ENCODE results near the gene MAP4K4. TPM values are rescaled to one million over a fixed set of nuclear protein-coding genes. Genes with fewer than 3 reads are reported as not detected.

MAP4K4 gene
- total RNA-seq, 2 donors from 2014 or later, result 47.5 to 50.4 TPM

DNA sequence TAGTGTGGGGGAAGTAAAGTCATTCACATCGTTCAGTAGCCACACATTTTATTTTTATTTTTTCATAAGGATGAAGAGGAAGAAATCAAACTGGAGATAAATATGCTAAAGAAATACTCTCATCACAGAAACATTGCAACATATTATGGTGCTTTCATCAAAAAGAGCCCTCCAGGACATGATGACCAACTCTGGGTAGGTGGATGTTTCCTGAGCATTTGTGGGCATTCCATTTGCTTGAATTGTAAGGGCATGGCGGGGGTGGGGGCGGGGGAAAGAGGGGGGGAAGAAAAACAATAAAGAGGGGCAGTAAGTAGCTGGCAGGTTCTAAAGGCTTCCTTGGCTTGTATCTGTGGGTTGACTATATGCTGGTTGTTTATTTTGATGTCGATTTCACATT is 126.4 kb downstream of the MAP4K4 start:
- H3K9me3 ChIP-seq, result no peaks in the 10 kb centered on the region
- DNase-seq (ENCODE audit: low spot score), result no peak
- no peak overlapping the region for H3K27ac ChIP-seq
- no peaks in the 10 kb centered on the region for H3K36me3 ChIP-seq
- TF ChIP-seq, protein P1, sequence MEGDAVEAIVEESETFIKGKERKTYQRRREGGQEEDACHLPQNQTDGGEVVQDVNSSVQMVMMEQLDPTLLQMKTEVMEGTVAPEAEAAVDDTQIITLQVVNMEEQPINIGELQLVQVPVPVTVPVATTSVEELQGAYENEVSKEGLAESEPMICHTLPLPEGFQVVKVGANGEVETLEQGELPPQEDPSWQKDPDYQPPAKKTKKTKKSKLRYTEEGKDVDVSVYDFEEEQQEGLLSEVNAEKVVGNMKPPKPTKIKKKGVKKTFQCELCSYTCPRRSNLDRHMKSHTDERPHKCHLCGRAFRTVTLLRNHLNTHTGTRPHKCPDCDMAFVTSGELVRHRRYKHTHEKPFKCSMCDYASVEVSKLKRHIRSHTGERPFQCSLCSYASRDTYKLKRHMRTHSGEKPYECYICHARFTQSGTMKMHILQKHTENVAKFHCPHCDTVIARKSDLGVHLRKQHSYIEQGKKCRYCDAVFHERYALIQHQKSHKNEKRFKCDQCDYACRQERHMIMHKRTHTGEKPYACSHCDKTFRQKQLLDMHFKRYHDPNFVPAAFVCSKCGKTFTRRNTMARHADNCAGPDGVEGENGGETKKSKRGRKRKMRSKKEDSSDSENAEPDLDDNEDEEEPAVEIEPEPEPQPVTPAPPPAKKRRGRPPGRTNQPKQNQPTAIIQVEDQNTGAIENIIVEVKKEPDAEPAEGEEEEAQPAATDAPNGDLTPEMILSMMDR (IDR thresholded peaks at IDR 0.05), result no peak
- H3K4me3 ChIP-seq, result no peak overlapping the region
- no peaks in the 10 kb centered on the region for H3K27me3 ChIP-seq
- peaks cover 0 to 56% of the 10 kb centered on the region in 2 donors for H3K4me1 ChIP-seq

DNA sequence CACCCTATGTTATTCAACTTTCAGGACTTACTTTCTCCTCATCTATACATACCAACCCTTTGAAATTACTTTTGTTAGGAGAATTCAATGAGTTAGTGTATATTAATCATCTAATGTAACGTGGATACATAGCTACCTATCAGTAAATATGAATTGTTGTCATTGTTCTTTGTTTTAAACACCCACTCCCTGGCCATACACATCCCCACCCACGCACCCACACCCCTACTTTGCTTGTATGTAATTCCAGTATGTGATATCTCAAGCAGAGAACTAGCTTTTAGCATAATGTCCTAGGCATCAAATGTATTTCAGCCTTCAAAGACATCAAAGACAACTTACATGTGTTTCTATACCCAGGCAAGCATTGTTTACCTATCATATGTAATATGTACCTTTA is 129.2 kb downstream of the MAP4K4 start:
- Histone ChIP-seq H3K4me3 (no peak overlapping the region), H3K36me3 (peaks cover 2% of the 10 kb centered on the region), H3K27ac (peak overlapping the region; percentile 28 to 75), H3K4me1 (peaks cover 0 to 62% of the 10 kb centered on the region in 2 donors), H3K9me3 (no peaks in the 10 kb centered on the region), H3K27me3 (no peaks in the 10 kb centered on the region)
- TF ChIP-seq, protein P1 (IDR thresholded peaks at IDR 0.05), result no peak
- DNase-seq (ENCODE audit: low spot score), result no peak

DNA sequence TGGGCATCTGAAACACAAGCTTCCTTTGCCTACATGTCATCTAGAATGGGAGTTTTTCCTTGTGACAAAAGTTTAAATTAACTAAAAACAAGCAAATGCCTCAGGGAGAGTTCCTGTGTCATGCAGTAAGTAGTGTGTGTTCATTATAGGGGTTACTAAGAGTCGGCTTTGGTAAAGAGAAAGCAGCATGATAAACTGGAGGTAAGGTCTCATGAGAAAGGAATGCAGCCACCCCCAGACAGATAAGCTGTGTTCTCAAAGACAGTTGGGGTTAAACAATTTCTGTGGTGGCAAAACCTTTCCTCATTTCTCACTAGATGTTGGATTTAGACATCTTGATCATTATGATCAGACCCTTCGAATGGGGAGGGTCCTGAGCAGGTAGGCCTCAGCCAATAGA is 129.7 kb downstream of the MAP4K4 start:
- H3K4me1 ChIP-seq, result peaks cover 0 to 65% of the 10 kb centered on the region in 2 donors

DNA sequence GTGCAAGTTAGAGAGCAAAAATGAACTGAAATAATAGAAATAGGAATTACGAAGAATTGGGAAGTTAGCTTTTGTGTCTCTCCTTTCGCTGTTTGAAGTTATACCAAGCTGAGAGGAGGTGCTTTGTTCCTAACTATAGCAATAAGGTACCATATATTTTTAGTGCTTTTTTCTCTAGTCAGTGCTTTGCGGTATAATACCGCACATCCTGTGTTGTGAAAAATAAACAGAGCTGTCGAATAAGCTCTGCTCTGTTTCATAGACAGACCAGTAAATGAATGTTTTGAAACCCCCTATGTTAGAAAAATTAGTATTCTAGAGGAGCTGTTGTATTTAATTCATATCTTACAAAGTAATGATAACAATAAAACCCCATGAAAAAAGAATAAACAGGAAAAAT is 130.8 kb downstream of the MAP4K4 start:
- Histone ChIP-seq H3K9me3 (no peaks in the 10 kb centered on the region), H3K27ac (peak overlapping the region; percentile 28 to 75), H3K27me3 (no peaks in the 10 kb centered on the region), H3K36me3 (peaks cover 4% of the 10 kb centered on the region), H3K4me3 (no peak overlapping the region), H3K4me1 (peaks cover 0 to 58% of the 10 kb centered on the region in 2 donors)
- no peak for DNase-seq (ENCODE audit: low spot score)
- TF ChIP-seq, protein P1 (IDR thresholded peaks at IDR 0.05), result no peak

More for the DNA sequence above, 129.7 kb downstream of the MAP4K4 start:
- DNase-seq (ENCODE audit: low spot score), result no peak
- Histone ChIP-seq H3K36me3 (peaks cover 4% of the 10 kb centered on the region), H3K27ac (peak overlapping the region; percentile 28 to 75), H3K4me3 (no peak overlapping the region), H3K27me3 (no peaks in the 10 kb centered on the region), H3K9me3 (no peaks in the 10 kb centered on the region)
- TF ChIP-seq, protein P1 (IDR thresholded peaks at IDR 0.05), result no peak

DNA sequence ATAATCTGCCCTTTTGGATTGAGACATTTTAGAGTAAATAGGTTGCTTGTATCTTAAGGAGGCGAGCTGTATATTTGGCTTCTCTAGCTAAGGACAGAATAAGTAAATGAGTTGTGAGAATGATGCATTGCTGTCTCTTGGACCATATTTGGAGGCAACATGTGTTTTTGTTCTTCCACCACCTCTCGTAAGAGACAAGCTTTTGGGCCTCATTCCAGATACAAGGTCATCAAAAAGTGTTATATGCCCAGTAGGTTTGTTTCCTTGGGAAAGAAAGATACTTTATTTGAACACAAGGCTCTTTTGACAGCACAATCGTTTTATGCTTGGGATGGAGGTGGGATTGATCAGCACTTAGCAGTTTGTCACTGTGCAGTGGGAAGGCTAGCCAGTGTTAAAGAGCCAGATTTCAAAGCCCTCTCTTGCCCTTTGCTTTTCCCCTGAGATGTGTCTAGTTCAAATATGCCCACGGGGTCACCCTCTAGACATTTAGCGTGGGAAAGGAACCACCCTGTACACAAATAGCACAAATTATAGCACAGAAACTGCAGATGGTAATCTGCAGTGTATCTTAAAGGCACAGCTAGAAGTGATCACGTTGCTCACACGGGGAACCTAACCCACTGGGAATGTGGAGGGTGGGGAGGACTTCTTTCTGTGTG is 131.3 kb downstream of the MAP4K4 start:
- Histone ChIP-seq H3K27me3 (no peaks in the 10 kb centered on the region), H3K36me3 (peaks cover 4% of the 10 kb centered on the region), H3K9me3 (no peaks in the 10 kb centered on the region), H3K4me3 (no peak overlapping the region), H3K4me1 (peaks cover 0 to 54% of the 10 kb centered on the region in 2 donors), H3K27ac (peak overlapping the region; percentile 50 to 75)
- no peak for DNase-seq (ENCODE audit: low spot score)
- TF ChIP-seq, protein P1 (IDR thresholded peaks at IDR 0.05), result no peak

DNA sequence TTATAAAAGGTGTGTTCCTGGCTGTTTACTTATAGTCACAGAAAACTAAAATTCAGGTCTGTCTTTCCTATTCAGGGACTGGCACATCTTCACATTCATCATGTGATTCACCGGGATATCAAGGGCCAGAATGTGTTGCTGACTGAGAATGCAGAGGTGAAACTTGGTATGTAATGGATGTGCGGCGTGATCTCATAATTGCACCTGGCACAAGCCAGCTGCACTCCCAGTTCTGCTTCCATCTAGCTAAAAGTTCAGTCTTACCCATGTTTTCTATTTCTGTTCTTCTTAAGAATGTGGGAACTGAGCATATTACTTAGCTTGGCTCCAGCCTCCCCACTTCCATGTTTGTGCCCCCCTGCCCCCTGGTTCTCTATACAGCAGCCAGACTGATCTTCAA is 131.9 kb downstream of the MAP4K4 start:
- TF ChIP-seq, protein P1 (IDR thresholded peaks at IDR 0.05), result no peak
- no peaks in the 10 kb centered on the region for H3K9me3 ChIP-seq
- DNase-seq (ENCODE audit: low spot score), result no peak
- peaks cover 0 to 54% of the 10 kb centered on the region in 2 donors for H3K4me1 ChIP-seq
- H3K27me3 ChIP-seq, result no peaks in the 10 kb centered on the region
- peak overlapping the region; percentile 50 to 75 for H3K27ac ChIP-seq
- H3K36me3 ChIP-seq, result peaks cover 5% of the 10 kb centered on the region
- H3K4me3 ChIP-seq, result no peak overlapping the region

All from right atrium auricular region (tissue), 2 donors.